WTC11 (cell line): ENCODE results near the gene ELAPOR2. TPM values are rescaled to one million over a fixed set of nuclear protein-coding genes. Genes with fewer than 3 reads are reported as not detected.

ENCODE experiments used
- ATAC-seq: fragments of 200-7000 bp; cut with Tn5 transposase; 2 replicates; pipeline ENCODE4 v1.10.0; 2021; ENCODE audit warnings: mild to moderate bottlenecking, moderate library complexity
- CTCF ChIA-PET: fragments of 300-600 bp; sonication (Branson Sonifier 250); formaldehyde crosslinking; loops from one replicate; lab custom pipeline; 2021; ENCODE audit warnings: antibody characterized with exemption; lab: Charles Lee
- POLR2A ChIA-PET: fragments of 350-600 bp; sonication (Branson Sonifier 250); formaldehyde crosslinking; loops from one replicate; lab custom pipeline; 2021; ENCODE audit warnings: antibody characterized with exemption; lab: Charles Lee
- DNase-seq: peaks from one replicate; pipeline ENCODE4 v3.0.0; 2021; ENCODE audit warnings: low spot score
- H3K27ac Mint-ChIP-seq: 2 replicates; pipeline ENCODE4 v1.8.0; 2021; ENCODE audit warnings: mixed read lengths
- H3K27me3 Mint-ChIP-seq: 2 replicates; pipeline ENCODE4 v1.8.0; 2021; ENCODE audit warnings: low read depth, mild to moderate bottlenecking, moderate library complexity, mixed read lengths
- H3K36me3 Mint-ChIP-seq: 2 replicates; pipeline ENCODE4 v1.8.0; 2021; ENCODE audit warnings: mixed read lengths
- H3K4me1 Mint-ChIP-seq: 2 replicates; pipeline ENCODE4 v1.8.0; 2022; ENCODE audit warnings: mixed read lengths
- H3K4me3 Mint-ChIP-seq: 2 replicates; pipeline ENCODE4 v1.8.0; 2021; ENCODE audit warnings: mild to moderate bottlenecking, moderate library complexity, mixed read lengths
- H3K9me3 Mint-ChIP-seq: 2 replicates; pipeline ENCODE4 v1.8.0; 2021; ENCODE audit warnings: mixed read lengths
- ATF6 ChIP-seq: sonication (generic); formaldehyde crosslinking; IDR thresholded peaks from 2 replicates; pipeline ENCODE4 v1.8.1; 2023; ENCODE audit warnings: mild to moderate bottlenecking, missing genetic modification reagents
- CBFB ChIP-seq: sonication (generic); formaldehyde crosslinking; IDR thresholded peaks from 2 replicates; pipeline ENCODE4 v1.8.1; 2022; ENCODE audit warnings: mild to moderate bottlenecking, low read depth, missing genetic modification reagents
- CTCF ChIP-seq: fragments of 200-600 bp; IDR thresholded peaks from 2 replicates; pipeline ENCODE4 v1.8.0; 2022; ENCODE audit warnings: antibody characterized with exemption
- FOXJ3 ChIP-seq: sonication (generic); formaldehyde crosslinking; IDR thresholded peaks from 2 replicates; pipeline ENCODE4 v1.9.0; 2021; ENCODE audit warnings: missing genetic modification reagents, mild to moderate bottlenecking, borderline replicate concordance
- FOXP4 ChIP-seq: sonication (generic); formaldehyde crosslinking; IDR thresholded peaks from 2 replicates; pipeline ENCODE4 v1.8.0; 2022; ENCODE audit warnings: mild to moderate bottlenecking, missing genetic modification reagents
- GABPB1 ChIP-seq: sonication (generic); formaldehyde crosslinking; IDR thresholded peaks from 2 replicates; pipeline ENCODE4 v1.8.1; 2023; ENCODE audit warnings: mild to moderate bottlenecking, missing genetic modification reagents
- NR1H2 ChIP-seq: sonication (generic); formaldehyde crosslinking; IDR thresholded peaks from 2 replicates; pipeline ENCODE4 v1.9.0; 2021; ENCODE audit warnings: mild to moderate bottlenecking, moderate library complexity, missing genetic modification reagents
- PRRX2 ChIP-seq: fragments of 250-450 bp; sonication (Bioruptor Pico); IDR thresholded peaks from 2 replicates; pipeline ENCODE4 v1.8.0; 2021; ENCODE audit warnings: mild to moderate bottlenecking
- RELA ChIP-seq: sonication (generic); formaldehyde crosslinking; IDR thresholded peaks from 2 replicates; pipeline ENCODE4 v1.8.1; 2022; ENCODE audit warnings: missing genetic modification reagents, mild to moderate bottlenecking, borderline replicate concordance
- SMAD3 ChIP-seq: sonication (generic); formaldehyde crosslinking; IDR thresholded peaks from 2 replicates; pipeline ENCODE4 v1.8.0; 2022; ENCODE audit warnings: missing genetic modification reagents, mild to moderate bottlenecking, borderline replicate concordance
- SP1 ChIP-seq: sonication (generic); formaldehyde crosslinking; conservative IDR thresholded peaks from 2 replicates; pipeline ENCODE4 v1.8.1; 2022; ENCODE audit warnings: missing genetic modification reagents
- TEAD1 ChIP-seq: sonication (generic); formaldehyde crosslinking; IDR thresholded peaks from 2 replicates; pipeline ENCODE4 v1.8.0; 2022; ENCODE audit warnings: mild to moderate bottlenecking, missing genetic modification reagents
- ZNF138 ChIP-seq: sonication (generic); formaldehyde crosslinking; conservative IDR thresholded peaks from 2 replicates; pipeline ENCODE4 v1.8.1; 2022; ENCODE audit warnings: mild to moderate bottlenecking, moderate library complexity, missing genetic modification reagents
- ZNF232 ChIP-seq: sonication (generic); formaldehyde crosslinking; IDR thresholded peaks from 2 replicates; pipeline ENCODE4 v1.8.0; 2022; ENCODE audit warnings: mild to moderate bottlenecking, missing genetic modification reagents
- ZNF396 ChIP-seq: fragments of 250-450 bp; sonication (Bioruptor Pico); IDR thresholded peaks from 2 replicates; pipeline ENCODE4 v1.8.0; 2021; ENCODE audit warnings: mild to moderate bottlenecking, moderate library complexity, borderline replicate concordance
- ZNF416 ChIP-seq: fragments of 250-450 bp; sonication (Bioruptor Pico); IDR thresholded peaks from 2 replicates; pipeline ENCODE4 v1.9.0; 2021; ENCODE audit warnings: mild to moderate bottlenecking, inconsistent platforms
- ZNF423 ChIP-seq: fragments of 250-450 bp; sonication (Bioruptor Pico); IDR thresholded peaks from 2 replicates; pipeline ENCODE4 v2.1.2; 2022; ENCODE audit warnings: mild to moderate bottlenecking, moderate library complexity
- ZNF512 ChIP-seq: sonication (generic); formaldehyde crosslinking; IDR thresholded peaks from 2 replicates; pipeline ENCODE4 v1.8.1; 2022; ENCODE audit warnings: missing genetic modification reagents, borderline replicate concordance
- ZSCAN18 ChIP-seq: fragments of 250-450 bp; sonication (Bioruptor Pico); IDR thresholded peaks from 2 replicates; pipeline ENCODE4 v2.1.2; 2022; ENCODE audit warnings: mild to moderate bottlenecking, moderate library complexity
- total RNA-seq: library from RNA; stranded (reverse); gene quantifications from 3 replicates; pipeline ENCODE4 v1.2.3, GENCODE V29; 2021

Gene ELAPOR2
- total RNA-seq, 1 experiment from 2014 or later = 38.7 TPM

GRCh38 chr7:87013840-87014190 is 45.6 kb downstream of the ELAPOR2 start (continued):
- no peak for TF ChIP-seq ZNF423
- no peak for TF ChIP-seq ZNF138
- no peak for TF ChIP-seq FOXP4 (CRISPR knock-in tag)

- no peak for DNase-seq
- ChIA-PET POLR2A (interaction anchor here (0.6 to 0.9 kb wide), 2 partner anchors 20 to 95 kb away, joined by 5 to 7 read pairs; no protein-coding TSS in a partner anchor), CTCF (interaction anchor here (0.7 kb wide), 1 partner anchor 24 kb away, joined by 3 read pairs; no protein-coding TSS in a partner anchor)
- Mint-ChIP-seq H3K9me3 (no peaks in the 10 kb centered on the region), H3K4me1 (peaks cover 11% of the 10 kb centered on the region), H3K27me3 (no peaks in the 10 kb centered on the region), H3K36me3 (no peaks in the 10 kb centered on the region), H3K27ac (no peak overlapping the region; the same call in 1 of the 2 replicates), H3K4me3 (no peak overlapping the region)
- no peak for TF ChIP-seq ZNF396 (CRISPR knock-in tag)
- no peak for TF ChIP-seq PRRX2 (CRISPR knock-in tag)
- TF ChIP-seq TEAD1 = no peak
- TF ChIP-seq ATF6 (CRISPR knock-in tag) = no peak
- no peak for TF ChIP-seq GABPB1 (CRISPR knock-in tag)
- no peak for TF ChIP-seq ZNF512
- TF ChIP-seq ZSCAN18 (CRISPR knock-in tag) = no peak
- TF ChIP-seq RELA (CRISPR knock-in tag) = no peak
- no peak for TF ChIP-seq FOXJ3
- TF ChIP-seq ZNF232 (CRISPR knock-in tag) = no peak
- TF ChIP-seq SP1 (CRISPR knock-in tag) = no peak
- no peak for TF ChIP-seq NR1H2 (CRISPR knock-in tag)
- no peak for TF ChIP-seq SMAD3 (CRISPR knock-in tag)
- TF ChIP-seq CBFB (CRISPR knock-in tag) = no peak
- no peak for TF ChIP-seq CTCF
- TF ChIP-seq ZNF416 (CRISPR knock-in tag) = no peak
- ATAC-seq = peak; percentile 26; the same call in 1 of the 2 replicates
These were observed 46.2 kb downstream of the ELAPOR2 start for GRCh38 chr7:87013136-87013839.

Other genes with a start within 250 kb of the ELAPOR2 start
- gene DMTF1, start 92.8 kb upstream of the ELAPOR2 start, total RNA-seq = 79.3 to 87.9 TPM (median 86.8 TPM) in 3 replicates
- 24.2 to 29.0 TPM (median 25.9 TPM) in 3 replicates for gene TMEM243, start 160.1 kb upstream of the ELAPOR2 start, total RNA-seq